Activated CD4-positive, alpha-beta T cell treated with anti-CD3 and anti-CD28 coated beads for 24 hours (primary cell): Measurements from ENCODE around the gene NFATC2.
A peak's percentile ranks its signal among the peaks of the same experiment; 100 is the strongest.

Experiments used
- DNase-seq, 2 donors: peaks; one replicate each; pipeline ENCODE4 v3.0.0-alpha.2; 2020; ENCODE audit warnings: low read depth in 2 of 2

The NFATC2 gene

DNA sequence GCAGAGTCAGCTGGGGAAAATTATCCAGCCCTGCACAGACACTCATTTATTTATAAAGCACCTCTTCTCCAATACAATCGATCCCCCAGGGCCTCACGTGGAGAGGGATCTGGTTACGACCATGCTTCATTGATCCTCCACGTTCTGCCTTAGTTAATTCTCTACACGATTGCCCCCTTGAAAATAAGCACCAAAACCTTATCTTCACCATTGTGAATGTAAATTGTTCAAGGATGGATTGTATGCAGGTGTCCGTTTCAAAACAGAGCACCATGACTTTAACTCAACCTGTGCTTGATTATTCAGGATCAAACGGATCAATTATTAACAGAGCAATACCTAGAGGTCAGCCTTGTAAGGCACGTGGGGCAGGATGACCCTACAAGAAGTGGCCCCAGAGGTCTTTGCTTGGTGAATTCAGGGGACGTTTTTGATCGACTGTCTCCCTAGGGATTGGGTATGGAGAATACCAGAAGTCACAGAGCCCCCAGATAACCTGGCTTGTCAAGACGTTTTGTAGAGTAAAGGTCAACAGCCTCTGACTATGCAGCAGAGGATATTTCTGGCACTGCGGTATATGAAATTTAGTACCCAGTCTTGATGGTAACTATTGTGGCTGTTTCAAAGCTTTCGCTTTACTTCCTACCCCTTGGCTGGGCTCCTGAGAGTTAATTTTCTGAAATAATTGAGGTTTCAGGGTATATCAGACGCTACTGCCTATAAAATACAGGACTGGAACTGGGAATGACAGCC, 112.1 kb downstream of the NFATC2 start:
- DNase-seq: no peak

DNA sequence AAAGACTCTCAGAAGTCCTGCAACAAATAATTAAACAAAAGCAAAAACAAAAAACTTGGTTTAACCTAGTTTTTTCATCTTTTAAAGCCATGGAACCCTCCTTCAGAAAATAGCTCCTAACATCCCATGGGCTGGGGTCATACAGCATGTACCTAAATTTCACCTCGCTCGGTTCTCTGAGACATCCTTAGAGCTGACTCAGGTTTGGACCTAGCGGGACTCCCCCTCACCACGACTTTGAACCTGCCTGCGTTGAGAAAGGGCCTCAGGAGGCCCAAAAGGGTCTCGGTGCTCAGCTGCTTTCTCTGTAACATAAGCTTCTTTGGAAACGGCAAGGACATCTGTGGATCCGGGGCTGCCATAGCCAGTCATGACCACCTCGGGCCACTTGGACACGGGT, 112.8 kb downstream of the NFATC2 start:
- DNase-seq: no peak

DNA sequence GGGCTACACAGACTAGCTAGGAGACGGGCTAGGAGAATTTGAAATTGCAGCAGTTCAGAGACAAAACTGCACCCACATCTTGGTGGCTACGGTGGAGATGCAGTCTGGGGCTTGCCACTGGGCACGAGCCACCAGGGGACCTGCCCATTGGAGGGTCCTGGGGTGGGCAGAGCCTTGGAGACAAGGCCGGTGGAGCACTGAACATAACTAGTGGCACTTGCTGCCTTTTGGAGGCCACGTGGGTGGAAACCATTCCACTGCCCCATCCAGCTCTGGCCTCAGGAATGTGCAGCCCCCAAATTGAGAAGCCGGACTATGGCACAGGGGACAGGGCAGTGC, 113.4 kb downstream of the NFATC2 start:
- DNase-seq: no peak

DNA sequence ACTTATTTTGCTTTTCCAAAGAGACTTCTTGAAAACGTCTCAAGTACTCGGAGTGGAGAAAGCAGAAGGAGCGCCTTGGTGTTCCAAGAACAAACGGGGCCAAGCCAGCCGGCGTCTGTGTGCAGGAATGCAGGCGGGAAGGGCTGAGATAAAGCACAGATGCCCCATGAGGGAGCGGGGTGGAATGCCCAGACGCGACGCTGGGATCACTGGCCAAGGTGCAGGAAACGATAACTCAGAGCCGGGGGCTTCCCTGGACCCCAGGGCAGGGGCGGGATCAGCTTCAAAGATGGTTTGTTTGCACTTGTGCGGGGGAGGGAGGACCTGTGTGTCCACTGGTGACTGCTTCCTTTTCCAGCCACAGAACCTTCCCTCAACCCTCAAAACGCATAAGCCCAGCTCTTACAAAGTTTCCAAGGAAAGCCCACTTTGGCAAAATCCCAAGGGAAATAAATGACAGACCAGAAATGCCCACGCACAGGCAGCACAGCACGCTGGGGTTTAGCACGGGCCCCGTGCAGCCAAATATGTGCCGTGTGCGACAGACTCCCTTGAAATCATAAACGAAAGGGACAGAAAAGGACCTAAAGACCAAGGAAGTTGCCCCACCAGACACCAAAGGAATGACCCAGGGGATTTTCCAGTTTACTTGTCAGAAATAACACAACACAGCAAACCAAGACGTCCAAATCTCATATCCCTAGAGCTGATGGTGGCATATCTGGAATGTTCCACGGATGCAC, 113.9 kb downstream of the NFATC2 start:
- DNase-seq: no peak

DNA sequence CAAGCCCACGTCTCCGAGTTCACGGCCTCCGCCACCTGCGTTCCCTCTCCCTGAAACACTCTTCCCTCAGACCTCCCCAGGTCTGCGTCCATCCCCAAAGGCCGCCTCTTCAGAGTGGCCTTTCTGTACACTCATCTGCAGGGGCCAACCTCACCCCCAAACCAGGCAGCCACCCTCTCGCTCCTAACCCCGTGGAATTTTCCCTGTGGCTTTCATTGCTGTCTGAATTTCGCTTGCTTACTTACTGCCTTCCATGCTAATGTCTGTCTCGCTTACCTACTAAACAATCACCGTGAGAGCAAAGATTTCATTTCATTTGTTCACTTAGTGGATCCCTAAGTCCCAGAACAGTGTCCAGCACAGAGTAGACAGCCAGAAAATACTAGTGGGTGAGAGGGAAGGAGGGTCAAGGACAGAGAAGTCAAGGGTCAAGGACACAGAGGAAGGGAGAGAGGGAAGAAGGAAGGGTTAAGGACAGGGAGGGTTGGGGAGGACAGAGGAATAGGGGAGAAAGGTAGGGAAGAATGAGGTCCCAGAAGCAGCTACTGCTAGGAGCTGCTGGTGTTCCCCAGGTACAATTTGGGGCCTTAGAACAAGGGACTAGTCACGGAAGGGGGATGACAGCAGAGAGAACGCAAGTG, 114.7 kb downstream of the NFATC2 start:
- no peak for DNase-seq

DNA sequence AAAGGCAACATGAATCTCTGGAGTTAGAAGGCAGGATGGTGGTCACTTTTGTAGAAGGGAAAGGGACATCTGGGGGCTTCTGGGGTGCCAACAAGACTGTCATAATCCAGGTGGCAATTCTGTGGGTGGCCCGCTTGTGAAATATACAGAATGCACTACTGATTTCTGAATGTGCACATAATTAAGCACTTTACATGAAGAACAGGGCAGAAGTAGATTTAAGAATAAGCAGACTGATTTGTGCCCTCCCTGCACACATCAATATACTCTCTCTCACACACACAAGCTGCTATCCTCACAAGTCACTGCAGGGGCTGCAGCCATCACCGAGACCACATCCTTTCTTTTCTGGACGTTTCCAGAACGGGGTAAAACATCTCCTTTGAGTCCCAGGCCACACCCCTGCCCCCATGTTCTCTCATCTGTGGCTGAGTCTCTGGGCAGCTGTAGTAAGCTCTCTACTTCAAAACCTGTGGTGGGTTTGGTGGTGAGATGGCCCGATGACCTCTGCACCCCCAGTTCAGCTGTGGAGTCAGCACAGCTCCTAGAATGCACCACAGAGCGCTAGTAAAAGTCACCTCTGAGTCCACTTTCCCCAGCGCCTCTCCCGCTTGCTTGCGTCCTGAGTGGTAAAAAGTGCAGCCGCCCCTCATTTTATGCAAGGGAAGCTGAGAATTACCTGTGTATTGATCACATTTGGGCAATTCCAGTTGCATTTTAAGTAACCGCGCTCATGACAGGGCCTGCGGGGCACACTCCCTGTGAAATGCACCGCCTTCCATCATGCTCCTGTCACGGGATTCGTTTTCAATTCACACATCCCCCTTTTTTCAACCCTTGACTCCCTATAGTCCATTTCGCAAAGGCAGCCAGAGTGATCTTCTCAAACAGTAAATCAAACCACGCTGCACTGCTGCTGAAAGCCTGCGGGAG, 115.5 kb downstream of the NFATC2 start:
- DNase-seq: no peak

DNA sequence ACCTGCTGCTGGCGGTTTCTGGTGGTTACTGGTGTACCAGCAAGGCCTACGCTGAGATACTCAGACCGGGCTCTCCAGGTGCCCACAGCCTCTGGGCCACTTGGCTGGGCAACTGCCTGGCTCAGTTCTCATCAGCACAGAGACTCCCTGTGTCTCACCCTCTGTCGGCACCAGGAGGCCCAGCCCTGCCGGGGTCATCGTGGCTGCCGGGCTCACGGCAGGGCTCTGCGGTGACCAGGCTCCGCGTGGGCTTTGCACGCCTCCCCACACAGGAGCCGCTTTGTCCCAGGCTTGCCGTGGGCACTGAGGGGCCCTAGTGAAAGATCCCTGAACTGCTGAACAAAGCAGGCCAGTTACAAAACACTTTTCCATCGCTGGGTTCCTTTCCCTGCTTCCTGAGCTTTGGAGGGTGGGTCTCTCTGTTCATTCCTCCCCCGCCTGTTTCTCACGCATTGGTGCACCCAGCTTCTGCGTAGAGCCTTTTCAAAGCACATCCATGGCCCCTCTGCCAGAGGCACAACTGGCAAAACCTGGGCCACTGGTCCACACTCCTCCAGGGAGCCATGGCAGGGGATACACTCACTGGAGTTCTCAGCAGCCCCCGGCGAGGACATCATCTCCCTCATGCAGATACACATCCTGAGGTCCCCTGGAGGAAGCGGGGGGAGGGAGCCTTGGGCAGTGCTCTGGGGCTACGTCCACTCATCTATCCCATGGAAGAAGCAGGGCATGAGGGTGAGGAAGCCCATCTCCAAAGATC, 117.0 kb downstream of the NFATC2 start:
- no peak for DNase-seq

DNA sequence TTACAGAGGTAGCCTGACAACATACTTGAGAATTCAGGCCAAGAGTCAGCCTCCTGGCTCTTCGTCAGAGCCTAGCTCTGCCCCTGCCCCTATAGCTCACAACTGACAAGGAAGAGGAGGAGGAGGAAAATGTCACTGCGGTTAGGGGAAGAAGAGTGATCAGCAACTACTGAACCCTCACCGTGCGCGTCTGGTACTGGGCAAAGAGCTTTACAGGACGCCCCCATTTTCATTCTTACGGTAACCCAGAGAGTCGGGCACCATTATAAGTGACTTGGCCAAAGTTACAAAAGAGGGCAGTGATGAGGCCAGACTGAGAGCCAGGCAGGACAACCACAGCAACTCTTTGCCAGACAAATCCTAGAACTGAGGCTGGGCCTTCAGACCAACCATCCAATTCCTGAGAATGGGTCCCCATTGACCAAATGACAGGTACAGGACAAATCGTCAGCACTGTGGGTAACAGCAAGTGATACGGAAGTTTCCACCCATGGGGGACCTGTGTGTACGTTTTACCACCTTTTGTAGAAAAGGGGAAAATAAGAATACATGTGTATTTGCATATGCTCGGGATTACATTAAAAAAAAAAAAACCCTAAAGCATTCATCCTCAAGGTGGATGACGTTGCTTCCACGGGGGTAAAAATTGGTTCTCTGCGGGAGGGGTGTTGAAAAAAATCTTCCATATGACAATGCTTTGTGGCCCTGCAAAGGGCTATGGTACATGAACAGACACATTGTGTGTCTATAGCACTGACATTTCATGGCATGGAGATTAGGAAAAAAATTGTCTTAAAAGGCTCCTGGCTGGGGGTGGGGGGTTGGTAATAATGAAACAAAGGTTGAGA, 118.0 kb downstream of the NFATC2 start:
- peak in 1 of 2 donors; percentile 18 for DNase-seq

DNA sequence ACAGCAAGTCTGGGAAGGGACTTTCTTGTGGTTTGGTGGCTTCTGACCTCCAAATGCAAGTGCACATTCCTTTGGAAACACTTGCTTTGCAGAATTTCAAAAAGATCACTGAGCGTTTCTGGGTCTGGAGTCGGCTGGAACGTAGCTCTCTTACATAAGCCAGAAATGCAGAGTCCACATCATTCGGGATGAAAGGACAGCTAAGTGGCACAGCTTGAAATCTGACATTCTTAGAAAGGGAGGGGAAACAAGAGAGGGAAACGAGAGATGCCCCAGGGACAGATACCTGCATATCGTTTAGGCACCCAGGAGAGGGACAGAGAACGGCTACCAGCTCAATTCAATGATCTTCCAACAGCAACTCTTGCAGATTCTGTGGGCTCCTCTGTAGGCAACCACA, 118.7 kb downstream of the NFATC2 start:
- DNase-seq: no peak

DNA sequence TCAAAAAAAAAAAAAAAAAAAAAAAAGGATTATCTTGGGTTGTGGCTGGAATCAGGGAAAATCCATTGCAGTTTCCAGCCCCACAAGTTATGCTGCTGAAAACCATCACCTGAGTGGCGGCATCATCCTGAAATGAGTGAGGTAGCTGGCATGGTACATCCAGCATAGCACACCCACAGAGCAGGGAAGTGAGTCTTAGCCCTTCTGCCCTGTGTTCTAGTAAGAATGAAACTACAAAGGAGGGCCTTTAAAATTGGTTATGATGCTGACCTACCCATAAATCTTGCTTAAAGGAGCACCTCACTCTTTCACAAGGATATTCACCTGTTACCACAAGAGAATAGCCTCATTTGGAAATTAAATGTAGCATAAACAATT, 119.2 kb downstream of the NFATC2 start:
- DNase-seq: no peak

DNA sequence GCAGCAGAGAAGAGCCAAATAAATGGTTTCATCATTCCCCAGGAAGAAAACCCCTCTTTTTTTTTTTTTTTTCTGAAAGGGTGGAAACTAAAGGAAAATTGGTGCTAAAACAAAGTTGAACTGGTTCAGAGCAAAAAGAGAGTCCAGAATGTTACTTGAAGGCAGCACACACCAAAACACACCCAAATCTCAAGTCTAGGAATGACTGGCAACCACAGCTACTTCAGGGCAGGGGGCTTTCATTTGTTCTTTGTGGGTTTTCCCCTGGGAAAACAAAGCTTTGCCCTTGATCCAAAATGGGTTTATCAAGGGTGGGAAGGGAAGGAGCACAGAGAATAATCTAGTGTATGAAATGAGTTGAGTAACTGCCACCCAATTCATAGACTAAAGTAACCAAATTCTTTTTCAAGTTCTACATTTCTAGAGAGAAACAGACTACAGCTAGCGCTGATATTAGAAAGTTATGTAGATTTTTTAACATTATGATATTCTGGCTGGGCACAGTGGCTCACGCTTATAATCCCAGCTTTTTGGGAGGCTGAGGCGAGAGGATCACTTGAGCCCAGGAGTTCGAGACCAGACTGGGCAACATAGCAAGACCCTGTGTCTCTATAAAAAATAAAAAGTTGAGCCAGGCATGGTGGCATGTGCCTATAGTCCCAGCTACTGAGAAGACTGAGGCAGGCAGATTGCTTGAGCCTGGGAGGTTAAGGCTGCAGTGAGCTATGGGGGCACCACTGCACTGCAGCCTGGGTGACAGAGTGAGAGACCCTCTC, 119.8 kb downstream of the NFATC2 start:
- no peak for DNase-seq

DNA sequence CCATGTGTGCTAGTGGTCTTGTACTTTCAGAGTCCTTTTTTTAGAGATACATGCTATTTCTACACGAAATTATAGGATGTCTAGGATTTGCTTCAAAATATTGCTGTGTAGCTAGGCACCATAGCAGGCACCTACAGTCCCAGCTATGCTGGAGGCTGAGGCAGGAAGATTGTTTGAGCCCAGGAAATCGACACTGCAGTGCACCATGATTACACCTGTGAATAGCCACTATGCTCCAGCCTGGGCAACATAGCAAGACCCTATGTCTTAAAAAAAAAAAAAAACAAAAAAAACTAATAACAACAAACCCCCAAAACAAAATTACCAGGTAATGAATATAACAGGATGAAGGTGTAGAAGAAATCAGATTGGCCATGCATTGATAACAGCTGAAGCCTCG, 121.7 kb downstream of the NFATC2 start:
- no peak for DNase-seq

DNA sequence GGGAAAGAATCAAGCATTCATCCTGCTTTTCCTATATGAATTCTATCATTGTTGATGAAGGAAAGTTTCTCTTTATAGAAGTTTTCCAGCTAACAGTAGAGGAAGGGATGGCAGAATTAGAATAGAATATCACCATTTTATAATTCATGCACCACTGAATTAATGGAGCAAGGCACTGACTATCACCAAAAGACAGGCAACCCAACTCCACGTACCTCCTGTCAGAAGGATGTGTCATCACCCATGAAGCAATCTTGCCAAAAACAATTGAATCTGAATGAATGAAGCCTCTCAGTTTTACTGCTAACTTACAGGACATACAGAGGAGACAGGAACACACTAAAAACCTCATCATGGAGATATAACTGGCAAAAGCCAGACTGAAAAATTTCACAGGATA, 122.4 kb downstream of the NFATC2 start:
- DNase-seq: no peak

DNA sequence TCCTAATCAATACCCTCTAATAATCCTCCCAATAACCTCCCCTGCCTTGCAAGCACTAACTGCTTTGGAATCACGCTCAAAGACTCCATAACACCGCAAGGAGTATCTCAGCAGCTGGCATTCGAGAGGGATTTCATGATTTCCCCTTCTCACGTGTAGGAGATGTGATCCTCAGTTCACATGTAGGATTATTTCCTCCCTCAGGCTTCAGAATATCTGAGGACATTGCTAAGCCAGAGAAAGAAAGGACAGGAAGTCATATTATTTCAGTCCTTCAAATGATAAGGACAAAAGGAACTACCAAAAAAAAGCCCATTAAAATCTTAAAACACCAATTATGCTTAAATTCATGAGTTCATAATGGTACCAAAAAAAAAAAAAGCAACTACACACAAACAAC, 122.9 kb downstream of the NFATC2 start:
- DNase-seq: no peak

DNA sequence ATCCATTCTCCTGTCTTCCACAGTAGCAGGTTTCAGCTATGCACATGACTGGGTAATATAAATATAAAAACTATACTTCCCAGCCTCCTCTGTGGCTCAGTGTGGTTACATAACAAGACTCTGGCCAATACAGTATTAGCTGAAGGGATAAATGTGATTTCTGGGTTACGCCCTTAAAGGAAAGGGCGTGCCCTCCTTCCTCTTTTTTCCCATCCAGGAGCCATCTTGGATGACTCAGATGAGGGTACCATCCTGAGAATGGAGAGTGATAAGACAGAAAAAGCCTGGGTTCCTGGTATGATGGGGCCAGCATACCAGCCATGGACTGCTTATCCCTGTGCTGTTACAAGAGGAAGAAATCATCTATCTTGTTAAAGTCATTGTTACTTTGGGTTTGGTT, 123.3 kb downstream of the NFATC2 start:
- no peak for DNase-seq

DNA sequence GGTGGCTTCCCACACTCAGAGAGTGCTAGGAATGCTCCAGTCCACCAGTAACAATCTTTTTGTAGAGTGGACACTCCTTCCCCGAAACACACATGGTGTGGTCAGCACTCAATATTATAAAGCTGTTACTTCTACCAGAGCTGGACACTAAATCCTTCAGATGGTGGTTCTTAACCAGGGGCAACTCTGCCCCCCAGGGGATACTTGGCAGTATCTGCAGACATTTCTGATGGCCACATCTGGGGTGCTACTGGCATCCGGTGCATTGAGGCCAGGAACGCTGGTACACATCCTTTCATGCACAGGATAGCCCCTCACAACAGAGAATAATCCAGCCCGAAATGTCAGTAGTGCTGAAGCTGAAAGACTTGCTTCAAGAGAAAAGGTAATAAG, 124.4 kb downstream of the NFATC2 start:
- no peak for DNase-seq

DNA sequence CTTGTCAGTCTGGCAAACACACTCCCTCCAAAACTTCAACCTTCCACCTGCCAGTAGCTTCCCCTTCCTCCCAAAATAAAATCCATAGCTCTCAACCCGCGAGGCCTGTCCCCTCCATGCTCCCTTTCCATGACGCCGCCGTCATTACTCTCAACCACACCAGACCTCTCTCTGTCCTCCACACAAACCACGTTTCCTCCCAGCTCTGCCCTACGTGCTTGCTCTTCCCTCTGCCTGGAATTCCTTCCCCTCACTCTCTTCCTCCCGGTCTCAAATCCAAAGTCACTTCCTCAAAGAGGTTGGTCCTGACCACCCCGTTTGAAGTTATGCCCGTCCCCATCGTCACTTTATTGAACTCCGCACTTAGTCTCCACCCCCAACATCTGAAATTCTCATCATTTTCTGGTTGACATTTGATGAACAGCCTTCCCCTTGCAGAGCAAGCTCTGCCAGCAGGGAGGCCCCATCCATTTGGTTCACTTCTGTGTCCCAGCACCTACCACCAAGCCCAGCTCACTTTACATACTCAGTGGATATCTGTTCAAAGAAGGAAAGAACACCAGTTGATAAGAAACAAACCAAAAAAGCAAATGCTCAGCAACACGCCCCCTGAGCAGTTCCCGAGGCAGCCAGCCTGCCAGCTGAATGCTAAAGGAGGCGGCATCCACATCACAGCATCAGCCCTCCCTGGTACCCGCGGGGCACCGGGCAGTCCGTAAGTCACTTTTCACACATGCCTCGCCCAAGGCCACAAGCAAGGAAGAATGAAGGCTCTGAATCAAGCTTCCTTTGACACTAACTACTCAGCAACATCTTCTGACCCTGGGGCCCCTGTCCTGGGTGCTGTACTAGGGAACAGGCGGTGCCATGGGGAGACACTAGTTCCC, 125.0 kb downstream of the NFATC2 start:
- DNase-seq: no peak

DNA sequence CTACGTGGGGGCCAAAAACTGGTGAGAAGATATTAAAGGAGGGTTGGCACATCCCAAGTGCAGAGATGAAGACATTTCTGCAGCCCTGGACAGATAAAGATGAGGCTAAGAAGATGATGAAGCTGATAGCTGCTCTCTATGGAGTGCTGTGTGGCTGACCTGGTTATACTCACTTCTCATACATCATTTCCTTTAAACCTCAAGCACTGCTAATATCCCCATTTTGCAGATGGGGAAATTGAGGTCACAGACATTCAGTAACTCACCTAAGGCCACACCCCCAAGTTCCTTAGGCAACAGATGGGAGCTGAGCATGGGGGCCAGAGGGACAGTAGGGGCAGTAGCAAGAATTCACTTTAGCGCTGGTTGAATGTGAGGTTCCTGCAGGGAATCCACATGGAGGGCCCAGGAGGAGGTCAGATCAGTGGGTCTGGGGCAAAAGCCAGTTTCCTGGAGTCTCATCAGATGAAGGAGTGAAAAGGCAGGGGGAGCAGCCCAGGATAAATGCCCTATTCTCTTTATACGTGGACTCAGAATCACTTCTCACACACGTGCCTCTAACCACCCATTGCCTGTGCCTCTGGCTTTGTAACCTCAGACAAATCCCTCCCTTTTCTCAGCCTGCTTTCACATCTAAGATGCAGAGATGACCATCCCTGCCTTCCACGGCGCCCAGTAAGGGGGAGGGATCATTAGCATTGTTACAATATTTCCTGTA, 125.8 kb downstream of the NFATC2 start:
- no peak for DNase-seq
